Smooth muscle cell (in vitro differentiated cells): ENCODE data around the gene DAZAP1. TPM values are rescaled to one million over a fixed set of nuclear protein-coding genes. Genes with fewer than 3 reads are reported as not detected.

ENCODE experiments used
- DNase-seq: peaks from one replicate; lab custom pipeline; 2025; ENCODE audit not compliant: unreplicated experiment; lab: John Stamatoyannopoulos, UW
- H2AFZ ChIP-seq: fragments of 200-600 bp; sonication (generic); 2 replicates; pipeline ENCODE4 v1.6.0; 2016; ENCODE audit warnings: antibody characterized with exemption, low read depth, mild to moderate bottlenecking
- H3F3A ChIP-seq: fragments of 200-600 bp; sonication (generic); 2 replicates; pipeline ENCODE4 v1.6.0; 2017; ENCODE audit warnings: antibody characterized with exemption, low read depth
- H3K27ac ChIP-seq: fragments of 200-600 bp; sonication (generic); 2 replicates; pipeline ENCODE4 v1.5.1; 2016; ENCODE audit warnings: low read depth, mild to moderate bottlenecking
- H3K27me3 ChIP-seq: fragments of 200-600 bp; sonication (generic); 2 replicates; pipeline ENCODE4 v1.6.1; 2016; ENCODE audit warnings: low read depth, mild to moderate bottlenecking
- H3K36me3 ChIP-seq: fragments of 200-600 bp; sonication (generic); 2 replicates; pipeline ENCODE4 v1.5.1; 2016; ENCODE audit warnings: low read depth
- H3K4me1 ChIP-seq: fragments of 200-600 bp; sonication (generic); 2 replicates; pipeline ENCODE4 v1.5.1; 2016; ENCODE audit warnings: low read depth
- H3K4me2 ChIP-seq: fragments of 200-600 bp; sonication (generic); 2 replicates; pipeline ENCODE4 v1.6.0; 2016; ENCODE audit warnings: mild to moderate bottlenecking
- H3K4me3 ChIP-seq: fragments of 200-600 bp; sonication (generic); 2 replicates; pipeline ENCODE4 v1.5.1; 2016; ENCODE audit warnings: mild to moderate bottlenecking
- H3K79me2 ChIP-seq: fragments of 200-600 bp; sonication (generic); 2 replicates; pipeline ENCODE4 v1.6.0; 2016; ENCODE audit warnings: low read depth, mild to moderate bottlenecking
- H3K9ac ChIP-seq: fragments of 200-600 bp; sonication (generic); 2 replicates; pipeline ENCODE4 v1.6.0; 2016; ENCODE audit warnings: low read depth
- H3K9me3 ChIP-seq: fragments of 200-600 bp; sonication (generic); replicated peaks from 2 replicates; pipeline ENCODE4 v1.5.1; 2016; ENCODE audit warnings: low read depth
- H4K20me1 ChIP-seq: fragments of 200-600 bp; sonication (generic); 2 replicates; pipeline ENCODE4 v1.6.0; 2016; ENCODE audit warnings: low read depth
- WGBS: methylation state at CpG from one replicate; pipeline ENCODE4 v1.1.7; 2016; ENCODE audit warnings: low lambda C conversion rate; 5-methylcytosine and 5-hydroxymethylcytosine counted together
- polyA plus RNA-seq: library from polyadenylated mRNA; unstranded; fragments of >200 nt; fragmentation: Nextera tagmentation; extraction: Ambion mirVana; gene quantifications from 2 replicates; pipeline ENCODE4 v1.2.1, GENCODE V29; 2016
- total RNA-seq: library from RNA; depleted of rRNA; stranded (reverse); fragments of >200 nt; gene quantifications from 2 replicates; pipeline ENCODE4 v1.2.3, GENCODE V29; 2014
- TF ChIP-seq, protein P1 (sequence below): fragments of 200-600 bp; sonication (generic); IDR thresholded peaks from 2 replicates; pipeline ENCODE4 v1.5.1; 2017; ENCODE audit warnings: borderline replicate concordance, mild to moderate bottlenecking, antibody characterized with exemption; ENCODE audit not compliant: insufficient read depth, poor library complexity, severe bottlenecking

DAZAP1 gene
- total and polyA plus RNA-seq, 2 experiments from 2014 or later = 35.5 to 41.7 TPM

DNA sequence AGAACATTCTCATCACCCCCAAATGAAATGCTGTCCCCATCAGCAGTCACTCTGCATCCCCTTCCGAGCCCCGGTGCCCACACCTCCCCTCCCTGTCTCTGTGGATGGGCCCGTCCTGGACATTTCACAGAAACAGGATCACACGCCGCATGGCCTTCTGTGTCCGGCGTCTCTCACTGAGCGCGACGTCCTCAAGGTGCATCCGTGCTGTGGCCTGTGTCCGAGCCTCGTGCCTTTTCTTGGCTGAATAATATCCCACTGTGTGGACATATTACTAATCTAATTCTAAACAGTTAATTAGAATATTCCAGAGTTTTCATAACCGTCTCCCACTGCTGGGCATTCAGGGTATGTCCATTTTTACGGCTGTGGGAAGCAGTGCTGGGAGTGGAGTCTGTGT is 15.0 kb upstream of the DAZAP1 start:
- Histone ChIP-seq H3K27me3 (no peaks in the 10 kb centered on the region), H3K36me3 (no peaks in the 10 kb centered on the region), H3K4me2 (no peak overlapping the region), H3K4me1 (no peaks in the 10 kb centered on the region), H3K9me3 (no peaks in the 10 kb centered on the region), H2AFZ (no peak overlapping the region), H3K79me2 (no peaks in the 10 kb centered on the region), H3K4me3 (no peak overlapping the region), H4K20me1 (no peaks in the 10 kb centered on the region), H3K27ac (no peak overlapping the region), H3K9ac (no peak overlapping the region), H3F3A (no peaks in the 10 kb centered on the region)
- DNase-seq = no peak
- WGBS = 97% methylated on average over 15 of the region's 15 CpGs
- TF ChIP-seq, protein P1, sequence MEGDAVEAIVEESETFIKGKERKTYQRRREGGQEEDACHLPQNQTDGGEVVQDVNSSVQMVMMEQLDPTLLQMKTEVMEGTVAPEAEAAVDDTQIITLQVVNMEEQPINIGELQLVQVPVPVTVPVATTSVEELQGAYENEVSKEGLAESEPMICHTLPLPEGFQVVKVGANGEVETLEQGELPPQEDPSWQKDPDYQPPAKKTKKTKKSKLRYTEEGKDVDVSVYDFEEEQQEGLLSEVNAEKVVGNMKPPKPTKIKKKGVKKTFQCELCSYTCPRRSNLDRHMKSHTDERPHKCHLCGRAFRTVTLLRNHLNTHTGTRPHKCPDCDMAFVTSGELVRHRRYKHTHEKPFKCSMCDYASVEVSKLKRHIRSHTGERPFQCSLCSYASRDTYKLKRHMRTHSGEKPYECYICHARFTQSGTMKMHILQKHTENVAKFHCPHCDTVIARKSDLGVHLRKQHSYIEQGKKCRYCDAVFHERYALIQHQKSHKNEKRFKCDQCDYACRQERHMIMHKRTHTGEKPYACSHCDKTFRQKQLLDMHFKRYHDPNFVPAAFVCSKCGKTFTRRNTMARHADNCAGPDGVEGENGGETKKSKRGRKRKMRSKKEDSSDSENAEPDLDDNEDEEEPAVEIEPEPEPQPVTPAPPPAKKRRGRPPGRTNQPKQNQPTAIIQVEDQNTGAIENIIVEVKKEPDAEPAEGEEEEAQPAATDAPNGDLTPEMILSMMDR = no peak

DNA sequence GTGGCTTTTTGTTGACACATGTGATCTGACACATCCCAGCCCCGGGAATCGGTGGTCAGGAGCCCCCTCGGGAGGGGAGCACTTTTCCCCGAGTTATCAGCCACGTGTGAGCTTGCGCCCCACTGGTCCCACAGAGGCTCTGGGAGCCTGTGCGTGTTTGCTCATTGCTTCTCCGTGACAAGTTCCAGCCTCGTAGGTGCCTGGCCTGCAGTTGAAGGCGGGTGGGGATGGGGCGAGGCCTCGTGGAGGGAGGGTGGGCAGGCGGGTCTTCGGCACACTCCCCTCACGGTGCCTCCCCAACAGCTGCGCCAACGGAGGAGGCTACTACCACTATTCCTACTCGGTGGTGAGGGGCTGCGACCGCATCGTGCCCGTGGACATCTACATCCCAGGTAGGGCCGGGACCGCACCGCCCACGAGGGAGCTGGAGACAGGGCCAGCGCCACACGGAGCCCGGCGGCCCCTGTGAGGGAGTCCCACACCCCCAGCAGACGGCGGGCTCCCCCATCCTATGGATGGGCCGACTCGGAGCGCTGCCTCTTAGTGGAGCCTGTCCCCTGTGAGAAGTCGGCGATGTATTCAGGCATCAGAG is 14.4 kb upstream of the DAZAP1 start:
- DNase-seq = no peak
- no peaks in the 10 kb centered on the region for H3K36me3 ChIP-seq
- no peaks in the 10 kb centered on the region for H3F3A ChIP-seq
- H3K4me2 ChIP-seq = no peak overlapping the region
- H3K9me3 ChIP-seq = no peaks in the 10 kb centered on the region
- TF ChIP-seq, protein P1 = no peak
- H3K4me3 ChIP-seq = no peak overlapping the region
- no peaks in the 10 kb centered on the region for H3K27me3 ChIP-seq
- H3K79me2 ChIP-seq = no peaks in the 10 kb centered on the region
- H2AFZ ChIP-seq = no peak overlapping the region
- 94% methylated on average over 28 of the region's 37 CpGs for whole genome bisulfite sequencing
- H3K4me1 ChIP-seq = no peaks in the 10 kb centered on the region
- no peaks in the 10 kb centered on the region for H4K20me1 ChIP-seq
- H3K9ac ChIP-seq = no peak overlapping the region
- no peak overlapping the region for H3K27ac ChIP-seq

GRCh38 chr19:1393841-1394240 is 13.5 kb upstream of the DAZAP1 start:
- over 99% methylated on average over 17 of the region's 17 CpGs for WGBS
- H4K20me1 ChIP-seq = no peaks in the 10 kb centered on the region

More at GRCh38 chr19:1393841-1394240, 13.5 kb upstream of the DAZAP1 start:
- H2AFZ ChIP-seq = no peak overlapping the region
- DNase-seq = no peak
- H3K4me1 ChIP-seq = no peaks in the 10 kb centered on the region
- H3K9me3 ChIP-seq = no peaks in the 10 kb centered on the region
- no peak overlapping the region for H3K4me2 ChIP-seq
- H3K27me3 ChIP-seq = no peaks in the 10 kb centered on the region
- no peaks in the 10 kb centered on the region for H3K79me2 ChIP-seq
- H3K9ac ChIP-seq = no peak overlapping the region
- H3K27ac ChIP-seq = no peak overlapping the region
- no peak overlapping the region for H3K4me3 ChIP-seq
- TF ChIP-seq, protein P1 = no peak
- no peaks in the 10 kb centered on the region for H3K36me3 ChIP-seq
- H3F3A ChIP-seq = no peaks in the 10 kb centered on the region
